GM23248 (cell line): ENCODE data around the gene OR10J4.

Experiments
- EZH2 ChIP-seq: fragments of 200-600 bp; sonication (generic); IDR thresholded peaks from 2 replicates; pipeline ENCODE4 v1.6.1; 2018; ENCODE audit warnings: antibody characterized with exemption, mild to moderate bottlenecking; ENCODE audit not compliant: insufficient read depth, poor library complexity, severe bottlenecking
- EZH2phosphoT487 ChIP-seq: fragments of 200-600 bp; sonication (generic); IDR thresholded peaks from 2 replicates; pipeline ENCODE4 v1.6.1; 2018; ENCODE audit warnings: antibody characterized with exemption, moderate library complexity, mild to moderate bottlenecking, low read depth; ENCODE audit not compliant: insufficient read depth

DNA sequence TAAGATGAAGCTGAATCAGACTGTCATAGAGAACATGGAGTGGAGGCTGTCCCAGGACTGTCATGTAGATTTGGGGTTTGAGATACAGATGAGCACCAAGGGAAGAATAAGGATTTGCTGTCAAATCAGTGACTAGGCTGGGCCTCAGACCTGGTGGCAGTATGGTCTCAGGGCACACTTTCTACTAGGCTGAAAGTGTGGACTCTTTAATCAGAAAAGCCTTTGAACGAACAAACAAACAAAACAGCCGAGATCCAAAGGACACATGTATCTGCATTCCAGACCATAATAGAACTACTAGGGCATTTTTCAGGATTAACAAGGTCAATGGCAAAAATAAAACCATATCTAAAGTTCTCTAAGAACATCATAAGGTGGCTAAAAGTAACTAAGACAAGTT lies 10.4 kb downstream of the OR10J4 start:
- no peak for TF ChIP-seq EZH2phosphoT487
- TF ChIP-seq EZH2, result no peak
